Glutamatergic neuron (in vitro differentiated cells): ENCODE results near the gene UROS. TPM values are rescaled to one million over a fixed set of nuclear protein-coding genes. Genes with fewer than 3 reads are reported as not detected.
A peak's percentile ranks its signal among the peaks of the same experiment; 100 is the strongest.

ENCODE experiments used
- DNase-seq: peaks from one replicate; pipeline ENCODE4 v3.0.0; 2022
- H3K27ac Mint-ChIP-seq: one replicate; pipeline ENCODE4 v1.8.0; 2020; ENCODE audit warnings: mild to moderate bottlenecking, mixed read lengths, inconsistent platforms; ENCODE audit not compliant: unreplicated experiment
- H3K27me3 Mint-ChIP-seq: one replicate; pipeline ENCODE4 v1.8.0; 2020; ENCODE audit warnings: mild to moderate bottlenecking, moderate library complexity, mixed read lengths, inconsistent platforms; ENCODE audit not compliant: unreplicated experiment
- H3K36me3 Mint-ChIP-seq: one replicate; pipeline ENCODE4 v1.8.0; 2020; ENCODE audit warnings: mild to moderate bottlenecking, mixed read lengths, inconsistent platforms; ENCODE audit not compliant: unreplicated experiment
- H3K4me1 Mint-ChIP-seq: one replicate; pipeline ENCODE4 v1.8.0; 2020; ENCODE audit warnings: mild to moderate bottlenecking, low read depth, mixed read lengths, inconsistent platforms; ENCODE audit not compliant: unreplicated experiment
- H3K4me3 Mint-ChIP-seq: one replicate; pipeline ENCODE4 v1.8.0; 2020; ENCODE audit warnings: mild to moderate bottlenecking, mixed read lengths, inconsistent platforms; ENCODE audit not compliant: unreplicated experiment
- H3K9me3 Mint-ChIP-seq: one replicate; pipeline ENCODE4 v1.8.0; 2020; ENCODE audit warnings: mild to moderate bottlenecking, moderate library complexity, mixed read lengths, inconsistent platforms; ENCODE audit not compliant: unreplicated experiment
- CTCF ChIP-seq: fragments of 200-600 bp; sonication (generic); IDR thresholded peaks from one replicate; pipeline ENCODE4 v1.5.0; 2021; ENCODE audit not compliant: partially characterized antibody, unreplicated experiment
- total RNA-seq: library from RNA; stranded (reverse); fragmentation: NEBNext Ultra II Directional; extraction: Animal tissue kit (Norgen Biotek cat#: 25700); gene quantifications from one replicate; pipeline ENCODE4 v1.2.1, GENCODE V29; 2021; ENCODE audit not compliant: unreplicated experiment

The UROS gene
- total RNA-seq, 1 donor from 2014 or later = 48.0 TPM

GRCh38 chr10:125779403-125780327 is 43.4 kb downstream of the UROS start:
- H3K9me3 Mint-ChIP-seq = peaks cover 12% of the 10 kb centered on the region
- H3K4me1 Mint-ChIP-seq = peaks cover 24% of the 10 kb centered on the region
- peaks cover 17% of the 10 kb centered on the region for H3K36me3 Mint-ChIP-seq
- H3K27me3 Mint-ChIP-seq = peaks cover 8% of the 10 kb centered on the region
- no peak overlapping the region for H3K4me3 Mint-ChIP-seq
- no peak for DNase-seq
- peak overlapping the region; percentile 3 for H3K27ac Mint-ChIP-seq
- TF ChIP-seq CTCF = no peak

- Mint-ChIP-seq H3K4me1 (peaks cover 24% of the 10 kb centered on the region), H3K27me3 (peaks cover 8% of the 10 kb centered on the region), H3K4me3 (no peak overlapping the region), H3K27ac (no peak overlapping the region), H3K36me3 (peaks cover 22% of the 10 kb centered on the region), H3K9me3 (peaks cover 11% of the 10 kb centered on the region)
- no peak for DNase-seq
- TF ChIP-seq CTCF = no peak
These were observed 44.5 kb downstream of the UROS start for GRCh38 chr10:125778556-125778955.

GRCh38 chr10:125777806-125778205 is 45.3 kb downstream of the UROS start:
- Mint-ChIP-seq H3K9me3 (peaks cover 14% of the 10 kb centered on the region), H3K27ac (no peak overlapping the region), H3K4me3 (no peak overlapping the region), H3K36me3 (peaks cover 22% of the 10 kb centered on the region), H3K27me3 (peaks cover 8% of the 10 kb centered on the region), H3K4me1 (peaks cover 19% of the 10 kb centered on the region)
- DNase-seq = no peak
- no peak for TF ChIP-seq CTCF

- no peak within 1 kb of the TSS for H3K27ac Mint-ChIP-seq
- no peak for TF ChIP-seq CTCF
- peaks cover 3% of the 10 kb centered on the region for H3K4me1 Mint-ChIP-seq
- peaks cover 21% of the 10 kb centered on the region for H3K36me3 Mint-ChIP-seq
- peaks cover 9% of the 10 kb centered on the region for H3K9me3 Mint-ChIP-seq
- no peak for DNase-seq
- H3K4me3 Mint-ChIP-seq = no peak within 1 kb of the TSS
- peaks cover 7% of the 10 kb centered on the region for H3K27me3 Mint-ChIP-seq
These were observed 47.5 kb downstream of the UROS start, which contains the start of gene MMP21 for GRCh38 chr10:125775491-125776106. Gene MMP21, minus strand, starts transcription at chr10:125775821. Its CDS starts 0 bp downstream, at chr10:125775821.
